Endodermal cell (in vitro differentiated cells): ENCODE measurements around the gene PSMD2. TPM values are rescaled to one million over a fixed set of nuclear protein-coding genes. Genes with fewer than 3 reads are reported as not detected.

Source experiments
- DNase-seq: peaks from one replicate; pipeline ENCODE4 v3.0.0-alpha.2; 2017
- H3K27ac ChIP-seq: 2 replicates; pipeline ENCODE4 v1.5.1; 2013; ENCODE audit warnings: mild to moderate bottlenecking, low read depth, low read length, moderate library complexity
- H3K27me3 ChIP-seq: 2 replicates; pipeline ENCODE4 v1.6.1; 2013; ENCODE audit warnings: mild to moderate bottlenecking, low read length, moderate library complexity; ENCODE audit not compliant: insufficient read depth, control insufficient read depth, poor library complexity, severe bottlenecking
- H3K36me3 ChIP-seq: 2 replicates; pipeline ENCODE4 v1.7.0; 2013; ENCODE audit warnings: mild to moderate bottlenecking, low read length, moderate library complexity; ENCODE audit not compliant: control insufficient read depth, insufficient read depth
- H3K4me1 ChIP-seq: one replicate; pipeline ENCODE4 v1.7.0; 2013; ENCODE audit warnings: low read length; ENCODE audit not compliant: control insufficient read depth, insufficient read depth
- H3K4me3 ChIP-seq: 2 replicates; pipeline ENCODE4 v1.5.1; 2013; ENCODE audit warnings: mild to moderate bottlenecking, low read length, moderate library complexity
- H3K9ac ChIP-seq: 2 replicates; pipeline ENCODE4 v1.6.1; 2013; ENCODE audit warnings: mild to moderate bottlenecking, low read length, moderate library complexity; ENCODE audit not compliant: poor library complexity, severe bottlenecking; ENCODE audit errors: extremely low read depth
- H3K9me3 ChIP-seq: 2 replicates; pipeline ENCODE4 v1.6.1; 2013; ENCODE audit warnings: mild to moderate bottlenecking, low read length, moderate library complexity; ENCODE audit not compliant: control insufficient read depth
- H3K27ac Mint-ChIP-seq: 2 replicates; pipeline ENCODE4 v1.8.0; 2020; ENCODE audit warnings: mixed read lengths
- H3K27me3 Mint-ChIP-seq: 2 replicates; pipeline ENCODE4 v1.8.0; 2021; ENCODE audit warnings: mild to moderate bottlenecking, mixed read lengths; ENCODE audit not compliant: insufficient read depth
- H3K36me3 Mint-ChIP-seq: 2 replicates; pipeline ENCODE4 v1.8.0; 2020; ENCODE audit warnings: low read depth, mixed read lengths
- H3K4me1 Mint-ChIP-seq: 2 replicates; pipeline ENCODE4 v1.8.0; 2020; ENCODE audit warnings: mixed read lengths
- H3K4me3 Mint-ChIP-seq: 2 replicates; pipeline ENCODE4 v1.8.0; 2020; ENCODE audit warnings: mild to moderate bottlenecking, moderate library complexity, mixed read lengths
- H3K9me3 Mint-ChIP-seq: 2 replicates; pipeline ENCODE4 v1.8.0; 2020; ENCODE audit warnings: mild to moderate bottlenecking, mixed read lengths
- WGBS, 2 experiments: methylation state at CpG; one replicate each; pipeline versions ENCODE4 v1.1.5 to v1.1.7; 2013; ENCODE audit warnings: missing lambda C conversion rate in 2 of 2, mixed read lengths in 1 of 2; ENCODE audit not compliant: insufficient coverage in 1 of 2, insufficient read length in 1 of 2; 5-methylcytosine and 5-hydroxymethylcytosine counted together
- total RNA-seq, 2 donors: library from RNA; stranded (reverse); fragmentation: NEBNext Ultra II Directional in 1 of 2; extraction: Animal tissue kit (Norgen Biotek cat#: 25700) in 1 of 2; gene quantifications; 2 replicates in 1 of 2; 3 replicates in 1 of 2; pipeline ENCODE4 v1.2.1, GENCODE V29; 2021
- TF ChIP-seq, protein P1 (sequence below): fragments of 200-600 bp; sonication (generic); conservative IDR thresholded peaks from 2 replicates; pipeline ENCODE4 v1.5.0; 2021; ENCODE audit warnings: antibody characterized with exemption, mild to moderate bottlenecking

Gene PSMD2
- total RNA-seq, 2 donors from 2014 or later, result 332 TPM

DNA sequence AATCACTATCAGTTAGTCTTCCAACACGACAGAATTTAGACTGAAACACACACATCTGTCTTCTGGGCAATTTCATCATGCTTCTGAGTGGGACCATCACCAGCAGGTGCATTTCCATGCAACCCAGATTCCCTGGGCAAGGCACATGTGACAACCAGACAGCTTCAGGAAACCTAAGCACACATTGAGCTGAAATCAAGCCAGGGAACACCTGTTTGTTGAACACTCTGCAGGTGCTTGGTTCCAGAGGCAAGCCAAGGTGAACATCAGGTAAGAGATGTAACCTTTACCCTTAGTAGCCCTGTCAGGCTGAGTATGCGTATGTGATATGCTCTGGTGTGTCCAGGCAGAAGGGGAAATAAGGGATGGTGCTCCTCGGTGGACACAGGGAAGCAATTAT, 3.3 kb upstream of the PSMD2 start:
- H3K27ac Mint-ChIP-seq, result no peak overlapping the region
- H3K9ac ChIP-seq, result no peak overlapping the region
- WGBS, 2 experiments, result 78 to 81% methylated on average over 2 to 3 of the region's 3 CpGs

DNA sequence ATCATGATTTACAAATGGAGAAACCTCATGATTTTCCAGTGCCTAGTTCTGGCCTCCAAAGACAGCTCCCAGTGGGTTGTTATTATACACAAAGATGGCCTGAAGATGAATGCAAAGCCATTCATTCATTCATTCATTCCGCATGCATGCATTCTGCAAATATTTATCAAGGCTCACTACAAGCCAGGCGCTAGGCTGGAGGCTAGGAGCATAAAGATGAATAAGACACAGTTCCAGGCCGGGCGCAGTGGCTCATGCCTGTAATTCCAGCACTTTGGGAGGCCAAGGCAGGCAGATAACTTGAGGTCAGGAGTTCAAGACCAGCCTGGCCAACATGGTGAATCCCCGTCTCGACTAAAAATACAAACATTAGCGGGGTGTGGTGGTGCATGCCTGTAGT, 2.4 kb upstream of the PSMD2 start:
- H3K27me3 Mint-ChIP-seq, result peaks cover 7% of the 10 kb centered on the region
- 94 to 95% methylated on average over 5 to 6 of the region's 7 CpGs for WGBS, 2 experiments
- Histone ChIP-seq H3K4me1 (no peaks in the 10 kb centered on the region), H3K4me3 (no peak overlapping the region), H3K27me3 (peaks cover 7% of the 10 kb centered on the region), H3K27ac (no peak overlapping the region), H3K9me3 (no peaks in the 10 kb centered on the region), H3K36me3 (peaks cover 16% of the 10 kb centered on the region), H3K9ac (no peak overlapping the region)
- no peak overlapping the region for H3K27ac Mint-ChIP-seq
- H3K36me3 Mint-ChIP-seq, result peaks cover 20% of the 10 kb centered on the region
- H3K4me3 Mint-ChIP-seq, result no peak overlapping the region
- TF ChIP-seq, protein P1, sequence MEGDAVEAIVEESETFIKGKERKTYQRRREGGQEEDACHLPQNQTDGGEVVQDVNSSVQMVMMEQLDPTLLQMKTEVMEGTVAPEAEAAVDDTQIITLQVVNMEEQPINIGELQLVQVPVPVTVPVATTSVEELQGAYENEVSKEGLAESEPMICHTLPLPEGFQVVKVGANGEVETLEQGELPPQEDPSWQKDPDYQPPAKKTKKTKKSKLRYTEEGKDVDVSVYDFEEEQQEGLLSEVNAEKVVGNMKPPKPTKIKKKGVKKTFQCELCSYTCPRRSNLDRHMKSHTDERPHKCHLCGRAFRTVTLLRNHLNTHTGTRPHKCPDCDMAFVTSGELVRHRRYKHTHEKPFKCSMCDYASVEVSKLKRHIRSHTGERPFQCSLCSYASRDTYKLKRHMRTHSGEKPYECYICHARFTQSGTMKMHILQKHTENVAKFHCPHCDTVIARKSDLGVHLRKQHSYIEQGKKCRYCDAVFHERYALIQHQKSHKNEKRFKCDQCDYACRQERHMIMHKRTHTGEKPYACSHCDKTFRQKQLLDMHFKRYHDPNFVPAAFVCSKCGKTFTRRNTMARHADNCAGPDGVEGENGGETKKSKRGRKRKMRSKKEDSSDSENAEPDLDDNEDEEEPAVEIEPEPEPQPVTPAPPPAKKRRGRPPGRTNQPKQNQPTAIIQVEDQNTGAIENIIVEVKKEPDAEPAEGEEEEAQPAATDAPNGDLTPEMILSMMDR, result no peak
- H3K9me3 Mint-ChIP-seq, result no peaks in the 10 kb centered on the region
- DNase-seq, result no peak
- peaks cover 12% of the 10 kb centered on the region for H3K4me1 Mint-ChIP-seq

More for the DNA sequence above, 3.3 kb upstream of the PSMD2 start:
- Histone ChIP-seq H3K36me3 (peaks cover 8% of the 10 kb centered on the region), H3K27ac (no peak overlapping the region), H3K9me3 (no peaks in the 10 kb centered on the region), H3K4me1 (no peaks in the 10 kb centered on the region), H3K4me3 (no peak overlapping the region), H3K27me3 (peaks cover 7% of the 10 kb centered on the region)
- H3K4me1 Mint-ChIP-seq, result peaks cover 12% of the 10 kb centered on the region
- TF ChIP-seq, protein P1, result no peak
- no peak for DNase-seq
- peaks cover 14% of the 10 kb centered on the region for H3K36me3 Mint-ChIP-seq
- no peak overlapping the region for H3K4me3 Mint-ChIP-seq
- H3K27me3 Mint-ChIP-seq, result peaks cover 7% of the 10 kb centered on the region
- no peaks in the 10 kb centered on the region for H3K9me3 Mint-ChIP-seq

DNA sequence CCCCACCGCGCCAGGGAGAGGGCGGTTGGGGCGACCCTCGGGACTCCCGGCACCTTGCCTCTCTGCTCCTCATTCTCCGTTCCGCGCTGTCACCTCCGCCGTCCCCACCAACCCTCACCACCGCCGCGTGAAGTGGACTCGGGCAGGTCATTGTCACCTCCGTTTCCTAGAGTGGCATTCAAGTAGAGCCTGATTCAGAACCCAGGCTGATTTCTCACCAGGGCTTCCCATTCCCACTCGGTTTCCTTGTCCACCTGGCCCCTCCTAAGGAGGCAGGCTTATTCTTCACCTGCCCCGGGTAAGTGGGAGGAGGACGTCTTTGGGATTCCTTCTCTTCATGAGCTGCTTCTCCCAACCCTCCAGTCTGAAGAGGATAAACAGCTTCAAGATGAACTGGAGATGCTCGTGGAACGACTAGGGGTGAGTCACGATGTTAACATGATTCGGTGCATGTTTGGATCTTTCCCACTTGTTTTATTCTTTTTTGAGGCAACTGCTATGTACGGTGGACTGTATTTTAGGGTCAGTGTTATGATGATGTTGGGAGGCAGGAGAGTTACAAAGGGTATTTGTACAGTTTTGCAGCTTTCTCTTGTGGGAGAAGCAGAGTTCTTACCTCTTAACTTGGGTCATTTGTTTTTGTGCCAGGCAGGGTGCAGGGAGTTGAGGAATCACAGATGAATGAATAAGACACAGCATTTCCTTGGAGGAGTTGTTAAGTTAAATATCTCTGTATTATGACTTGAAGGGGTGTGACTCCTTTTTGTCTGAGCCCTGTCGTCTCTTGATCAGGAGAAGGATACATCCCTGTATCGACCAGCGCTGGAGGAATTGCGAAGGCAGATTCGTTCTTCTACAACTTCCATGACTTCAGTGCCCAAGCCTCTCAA, 692 bp downstream of the PSMD2 start:
- Mint-ChIP-seq H3K4me1 (peaks cover 12% of the 10 kb centered on the region), H3K9me3 (no peaks in the 10 kb centered on the region), H3K36me3 (peaks cover 51% of the 10 kb centered on the region), H3K27me3 (peaks cover 2% of the 10 kb centered on the region), H3K27ac (peak overlapping the region; percentile 88), H3K4me3 (peak overlapping the region; percentile 98)
- H3K4me3 ChIP-seq, result peak overlapping the region; percentile 96
- H3K4me1 ChIP-seq, result no peaks in the 10 kb centered on the region
- peaks cover 48% of the 10 kb centered on the region for H3K36me3 ChIP-seq
- H3K27ac ChIP-seq, result peak overlapping the region; percentile 34
- 17 to 22% methylated on average over 18 to 29 of the region's 29 CpGs for WGBS, 2 experiments
- no peak for DNase-seq
- peak overlapping the region; percentile 80 for H3K9ac ChIP-seq
- TF ChIP-seq, protein P1, result no peak
- peaks cover 3% of the 10 kb centered on the region for H3K27me3 ChIP-seq
- no peaks in the 10 kb centered on the region for H3K9me3 ChIP-seq
